HG02678 (cell line): ENCODE results near the gene DNAH1.

ENCODE experiments used
- ATAC-seq: cut with Tn5 transposase; IDR thresholded peaks from one replicate; pipeline ENCODE4 v1.9.1; 2021; ENCODE audit warnings: mild to moderate bottlenecking, moderate library complexity; ENCODE audit not compliant: unreplicated experiment

The DNAH1 gene

DNA sequence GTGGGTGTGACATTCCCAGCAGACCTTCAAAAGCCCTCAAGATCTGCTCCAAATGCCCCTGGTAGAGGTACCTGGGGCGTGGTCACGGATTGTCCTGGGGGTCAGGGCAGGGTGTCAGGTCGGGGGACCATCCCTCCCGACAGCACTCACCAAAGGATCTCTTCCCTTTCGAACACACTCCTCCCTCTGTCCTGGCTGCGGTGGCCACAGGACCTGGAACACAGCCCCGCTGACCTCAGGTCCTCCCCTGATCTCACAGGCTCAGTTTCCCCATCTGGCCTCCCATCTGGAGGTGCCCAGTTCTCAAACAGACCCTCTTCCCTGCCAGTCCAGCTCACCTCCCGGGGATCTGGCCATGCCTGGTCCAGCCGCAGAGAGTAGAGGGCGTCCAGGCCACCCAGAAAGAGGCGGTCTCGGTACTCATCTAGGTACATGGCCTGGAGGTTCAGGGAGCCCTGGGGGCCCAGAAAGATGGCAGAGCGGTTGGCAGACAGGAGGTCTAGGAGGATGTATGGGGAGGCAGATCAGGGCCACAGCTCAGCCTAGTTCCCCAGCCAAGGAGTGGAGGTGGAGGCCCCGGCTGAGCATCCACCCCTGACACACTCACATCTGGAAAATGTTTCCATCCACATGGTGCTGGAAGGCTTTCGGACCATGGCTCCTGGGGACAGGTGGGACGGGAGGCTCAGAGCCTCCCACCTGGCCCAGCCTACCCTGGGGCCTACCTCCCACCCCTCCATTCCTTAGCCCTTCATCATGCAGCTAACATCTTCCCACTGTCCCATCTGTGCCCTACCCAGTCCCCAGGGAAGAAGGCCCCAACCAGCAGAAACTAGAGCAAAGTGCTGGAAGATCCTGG lies 126.5 kb downstream of the DNAH1 start:
- no peak for ATAC-seq

GRCh38 chr3:52443268-52443610 lies 127.1 kb downstream of the DNAH1 start:
- ATAC-seq, result no peak

DNA sequence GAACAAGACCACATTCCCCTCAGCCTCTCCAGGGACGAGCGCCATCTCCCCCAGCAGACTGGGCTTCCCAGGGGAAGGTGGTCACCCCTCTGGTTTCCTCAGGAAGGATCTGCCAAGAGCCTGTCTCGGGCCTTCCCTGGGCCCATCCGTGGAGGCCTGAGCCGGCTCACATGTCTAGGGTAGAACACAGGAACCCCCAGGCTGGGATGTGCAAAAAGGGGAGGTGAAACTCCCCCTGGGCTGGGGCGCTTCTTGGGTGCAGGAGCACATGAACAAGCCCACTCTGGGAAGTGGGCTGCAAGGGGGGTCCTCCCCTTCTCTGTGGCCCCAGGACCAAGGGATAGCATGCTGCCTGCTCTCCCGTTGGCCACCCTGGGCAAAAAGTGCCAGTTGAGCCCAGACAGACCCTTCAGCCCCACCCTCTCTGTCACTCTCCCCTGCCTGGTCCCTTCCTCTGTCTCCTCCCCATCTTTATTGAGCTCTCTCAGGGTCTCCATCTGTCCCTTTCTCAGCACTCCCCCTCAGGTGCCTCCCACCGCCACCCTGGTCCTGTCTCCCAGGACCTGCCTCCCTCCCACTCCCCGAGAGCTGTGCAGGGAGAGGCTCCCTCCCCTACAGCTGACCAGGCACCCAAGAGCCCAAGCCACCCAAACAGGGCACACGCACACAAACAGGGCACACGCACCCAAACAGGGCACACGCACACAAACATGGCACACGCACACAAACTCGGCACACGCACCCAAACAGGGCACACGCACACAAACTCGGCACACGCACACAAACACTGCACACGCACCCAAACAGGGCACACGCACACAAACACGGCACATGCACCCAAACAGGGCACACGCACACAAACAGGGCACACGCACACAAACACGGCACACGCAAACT lies 127.9 kb downstream of the DNAH1 start:
- ATAC-seq, result no peak

- peak; percentile 86 for ATAC-seq
Observed at GRCh38 chr3:52444860-52445793, 129.0 kb downstream of the DNAH1 start, which contains the start of gene SEMA3G. Gene SEMA3G, minus strand, starts transcription at chr3:52445103. Its CDS starts 76 bp downstream, at chr3:52445027.

- no peak for ATAC-seq
Observed at GRCh38 chr3:52446042-52446441, 129.9 kb downstream of the DNAH1 start.

DNA sequence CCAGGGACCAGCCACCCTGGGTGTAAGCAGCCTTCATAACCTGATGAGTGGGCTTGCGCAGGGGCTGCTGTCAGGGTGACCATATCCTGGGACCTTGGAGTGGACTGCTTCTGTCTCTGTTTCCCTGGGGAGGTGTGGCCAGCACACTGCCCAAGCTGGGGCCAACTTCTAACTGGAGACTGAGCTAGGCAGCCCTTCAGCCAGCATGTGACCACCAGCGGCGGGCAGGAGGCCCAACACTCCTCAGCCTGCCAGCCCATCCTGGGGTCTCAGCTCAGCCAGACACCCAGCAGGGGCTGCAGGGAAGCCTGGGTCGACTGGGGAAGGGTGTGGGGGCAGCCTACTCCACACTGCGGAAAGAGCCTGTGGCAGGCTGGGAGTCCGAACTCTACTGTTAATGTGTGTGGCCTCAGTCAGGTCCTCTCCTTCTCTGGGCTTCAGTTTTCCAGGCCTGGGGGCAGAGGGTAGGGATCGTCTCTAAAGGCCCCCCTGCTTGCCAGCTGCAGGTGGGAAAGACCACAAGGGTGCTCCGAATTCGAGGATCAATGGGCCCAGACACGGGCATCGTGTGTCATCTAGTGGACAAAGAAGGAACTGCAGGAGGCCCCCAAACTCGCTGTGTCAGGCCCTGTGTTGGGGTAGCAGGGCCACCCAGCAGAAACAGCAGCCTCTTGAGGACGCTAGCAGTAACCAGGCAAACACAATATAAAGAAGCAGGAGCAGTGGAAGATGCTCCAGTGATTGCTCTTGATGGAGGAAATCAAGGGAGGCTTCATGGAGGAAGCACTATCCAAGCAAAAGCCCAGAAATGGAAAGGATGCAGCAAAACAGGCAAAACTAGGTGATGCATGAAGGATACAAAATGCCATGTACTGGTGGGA lies 130.8 kb downstream of the DNAH1 start:
- no peak for ATAC-seq

- no peak for ATAC-seq
Observed at GRCh38 chr3:52447512-52448355, 131.6 kb downstream of the DNAH1 start.
